Measurements from ENCODE around the gene RPL23. TPM values are rescaled to one million over a fixed set of nuclear protein-coding genes. Genes with fewer than 3 reads are reported as not detected.

Gene RPL23
- total RNA-seq, 2 donors from 2014 or later, result 845 to 956 TPM

DNA sequence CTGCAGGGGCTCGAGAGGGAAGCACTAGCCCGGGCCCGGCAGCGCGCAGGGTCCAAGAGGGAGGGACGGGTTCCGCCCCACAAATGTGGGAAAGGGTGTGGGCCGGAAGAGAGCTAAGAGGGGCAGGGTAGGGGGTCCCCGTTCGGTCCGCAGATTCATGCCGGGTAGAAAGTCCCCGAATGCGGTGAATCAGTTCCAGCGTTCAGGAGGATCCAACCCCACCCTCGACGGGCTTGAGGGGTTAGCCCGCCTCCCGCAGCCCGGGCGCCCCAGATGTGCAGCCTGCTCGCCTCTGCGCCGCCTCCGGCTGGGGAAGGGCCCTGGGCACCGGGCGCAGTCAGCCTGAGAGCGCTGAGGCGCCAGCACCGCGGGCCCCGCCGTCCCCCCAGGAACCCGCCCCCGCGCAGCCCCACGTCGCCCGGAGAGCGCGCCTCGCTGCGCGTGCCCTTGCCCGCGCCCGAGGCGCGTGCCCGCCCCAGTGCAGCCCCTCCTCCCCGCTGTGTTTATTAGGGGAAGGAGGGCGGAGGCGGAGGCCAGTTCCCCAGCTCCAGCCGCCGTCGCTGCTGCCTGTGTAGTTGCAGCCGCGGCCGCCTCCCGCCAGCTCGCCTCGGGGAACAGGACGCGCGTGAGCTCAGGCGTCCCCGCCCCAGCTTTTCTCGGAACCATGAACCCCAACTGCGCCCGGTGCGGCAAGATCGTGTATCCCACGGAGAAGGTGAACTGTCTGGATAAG lies 16.2 kb upstream of the RPL23 start, which contains the start of gene LASP1:
LASP1 (plus strand) TSS at position 533 of the 733 bp plus-strand sequence; CDS start at position 665, 132 bp downstream.
- H3K4me1 ChIP-seq, result peaks cover 28% of the 10 kb centered on the region
- H3K27me3 ChIP-seq, result no peaks in the 10 kb centered on the region
- H3K27ac ChIP-seq, result peak within 1 kb of the TSS; percentile 100
- DNase-seq, result peak; percentile 94
- intact Hi-C loops (cut with DNase I), result loop anchor here (5.0 to 10.0 kb wide), 2 partner anchors 62 to 105 kb away; no protein-coding TSS in a partner anchor
- TF ChIP-seq, protein P1, sequence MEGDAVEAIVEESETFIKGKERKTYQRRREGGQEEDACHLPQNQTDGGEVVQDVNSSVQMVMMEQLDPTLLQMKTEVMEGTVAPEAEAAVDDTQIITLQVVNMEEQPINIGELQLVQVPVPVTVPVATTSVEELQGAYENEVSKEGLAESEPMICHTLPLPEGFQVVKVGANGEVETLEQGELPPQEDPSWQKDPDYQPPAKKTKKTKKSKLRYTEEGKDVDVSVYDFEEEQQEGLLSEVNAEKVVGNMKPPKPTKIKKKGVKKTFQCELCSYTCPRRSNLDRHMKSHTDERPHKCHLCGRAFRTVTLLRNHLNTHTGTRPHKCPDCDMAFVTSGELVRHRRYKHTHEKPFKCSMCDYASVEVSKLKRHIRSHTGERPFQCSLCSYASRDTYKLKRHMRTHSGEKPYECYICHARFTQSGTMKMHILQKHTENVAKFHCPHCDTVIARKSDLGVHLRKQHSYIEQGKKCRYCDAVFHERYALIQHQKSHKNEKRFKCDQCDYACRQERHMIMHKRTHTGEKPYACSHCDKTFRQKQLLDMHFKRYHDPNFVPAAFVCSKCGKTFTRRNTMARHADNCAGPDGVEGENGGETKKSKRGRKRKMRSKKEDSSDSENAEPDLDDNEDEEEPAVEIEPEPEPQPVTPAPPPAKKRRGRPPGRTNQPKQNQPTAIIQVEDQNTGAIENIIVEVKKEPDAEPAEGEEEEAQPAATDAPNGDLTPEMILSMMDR (IDR thresholded peaks at IDR 0.05), result no peak
- peak within 1 kb of the TSS; percentile 89 for H3K4me3 ChIP-seq
- H3K9me3 ChIP-seq, result no peaks in the 10 kb centered on the region
- no peaks in the 10 kb centered on the region for H3K36me3 ChIP-seq
- H3K9ac ChIP-seq (ENCODE audit: low read depth in 2 of 2, low read length in 2 of 2), result peak within 1 kb of the TSS; percentile 96 to 100

DNA sequence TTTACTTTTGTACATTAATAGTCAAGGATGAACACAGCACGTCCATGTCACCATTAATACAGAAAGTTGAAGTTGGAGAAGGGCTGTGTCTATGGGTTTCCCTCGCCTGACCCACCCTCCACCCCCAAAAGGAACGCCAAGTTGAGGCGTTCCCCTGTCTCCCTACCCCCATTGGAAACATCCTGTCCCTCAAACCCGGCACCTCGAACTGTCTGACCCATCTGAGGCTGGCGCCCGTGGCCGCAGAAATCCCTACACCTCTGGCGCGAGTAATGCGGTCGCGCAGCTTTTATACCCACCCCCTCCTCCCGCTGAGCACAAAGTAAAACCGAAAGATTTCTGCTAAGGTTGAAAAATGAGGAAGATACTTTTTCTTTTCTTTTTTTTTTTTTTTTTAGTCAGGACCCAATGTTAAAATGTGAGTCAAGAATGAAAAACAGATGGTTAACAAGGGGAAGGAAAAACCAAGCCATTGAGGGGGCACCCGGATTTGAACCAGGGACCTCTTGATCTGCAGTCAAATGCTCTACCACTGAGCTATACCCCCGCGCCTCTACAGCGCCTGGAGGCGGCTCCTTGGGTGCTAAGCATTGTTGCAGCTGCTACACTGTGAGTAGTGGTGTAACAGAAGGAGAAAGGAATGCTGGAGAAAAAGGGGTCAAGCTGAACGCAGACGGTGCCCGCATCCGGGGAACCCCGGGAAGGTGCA lies 15.4 kb upstream of the RPL23 start:
- intact Hi-C loops (cut with DNase I), result loop anchor here (5.0 kb wide), 1 partner anchor 62 kb away; no protein-coding TSS in a partner anchor
- peak overlapping the region; percentile 96 to 99 for H3K9ac ChIP-seq (ENCODE audit: low read depth in 2 of 2, low read length in 2 of 2)
- peak overlapping the region; percentile 100 for H3K27ac ChIP-seq
- H3K36me3 ChIP-seq, result no peaks in the 10 kb centered on the region
- peaks cover 21% of the 10 kb centered on the region for H3K4me1 ChIP-seq
- DNase-seq, result peak; percentile 92
- H3K9me3 ChIP-seq, result no peaks in the 10 kb centered on the region
- H3K27me3 ChIP-seq, result no peaks in the 10 kb centered on the region
- TF ChIP-seq, protein P1 (IDR thresholded peaks at IDR 0.05), result no peak
- peak overlapping the region; percentile 89 for H3K4me3 ChIP-seq

DNA sequence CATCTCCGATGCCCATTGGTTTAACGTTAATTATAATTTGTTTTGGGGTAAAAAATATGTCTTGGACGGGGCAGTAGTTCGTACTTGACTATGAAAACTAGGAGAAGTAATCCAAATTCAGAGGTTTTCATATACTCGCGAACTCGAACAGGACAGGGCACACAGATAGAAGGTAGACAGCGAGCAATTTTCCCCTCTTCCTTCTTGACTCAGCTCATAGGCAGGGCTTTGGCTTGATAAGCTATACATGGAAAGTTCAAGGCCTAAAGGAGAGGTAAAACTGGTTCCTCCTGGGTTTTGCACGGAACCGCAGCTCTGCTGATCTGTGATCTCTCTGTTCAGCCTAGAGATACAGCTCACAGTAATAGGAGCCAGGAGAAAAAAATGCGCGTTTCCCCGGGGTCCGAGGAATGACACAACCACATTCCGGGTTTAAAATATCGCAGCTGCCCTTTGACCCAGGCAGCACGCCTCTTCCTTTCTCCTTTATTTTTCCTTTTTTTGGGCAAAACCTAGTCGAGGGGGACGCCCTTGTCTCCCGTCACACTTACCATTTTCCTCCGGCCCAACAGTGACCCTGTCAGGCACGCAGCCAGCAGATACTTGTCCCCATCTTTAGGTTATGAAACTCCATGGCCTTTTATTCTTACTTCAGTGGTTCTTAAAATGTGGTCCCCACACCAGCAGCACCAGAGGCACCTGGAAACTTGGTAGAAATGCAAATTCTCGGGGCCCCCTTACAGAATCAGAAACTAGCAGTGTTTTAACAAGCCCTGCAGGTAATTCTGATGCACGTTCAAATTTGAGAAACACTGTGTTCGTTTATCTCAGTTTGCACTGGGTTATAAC lies 14.7 kb upstream of the RPL23 start:
- intact Hi-C loops (cut with DNase I), result loop anchor here (5.0 kb wide), 1 partner anchor 61 kb away; no protein-coding TSS in a partner anchor

DNA sequence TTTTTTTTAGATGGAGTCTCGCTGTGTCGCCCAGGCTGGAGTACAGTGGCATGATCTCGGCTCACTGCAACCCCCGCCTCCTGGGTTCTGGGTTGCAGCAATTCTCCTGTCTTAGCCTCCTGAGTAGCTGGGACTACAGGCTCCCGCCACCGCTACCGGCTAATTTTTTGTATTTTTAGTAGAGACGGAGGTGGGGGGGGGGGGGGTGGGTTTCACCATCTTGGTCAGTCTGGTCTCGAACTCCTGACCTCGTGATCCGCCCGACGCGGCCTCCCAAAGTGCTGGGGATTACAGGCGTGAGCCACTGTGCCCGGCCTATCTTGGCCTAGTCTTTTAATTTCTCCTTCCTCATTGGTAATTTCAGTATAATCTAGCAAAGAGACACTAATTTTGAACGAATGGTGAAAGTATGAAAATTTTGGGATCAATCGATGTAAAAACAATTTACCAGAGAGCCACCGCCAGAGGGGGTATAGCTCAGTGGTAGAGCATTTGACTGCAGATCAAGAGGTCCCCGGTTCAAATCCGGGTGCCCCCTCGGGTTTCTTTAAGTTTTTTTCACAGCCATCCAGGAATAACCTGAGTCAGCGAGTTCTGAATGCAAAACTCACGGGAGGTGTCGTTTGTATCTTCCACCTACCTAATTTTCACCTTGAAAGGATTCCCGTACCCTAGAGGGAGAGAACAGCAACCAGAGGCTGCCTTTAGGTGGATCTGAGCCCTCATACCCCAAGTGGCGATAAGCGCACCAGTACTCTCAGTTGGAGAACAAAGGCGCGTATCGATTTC lies 13.9 kb upstream of the RPL23 start:
- TF ChIP-seq, protein P1 (IDR thresholded peaks at IDR 0.05), result no peak
- H3K4me3 ChIP-seq, result peak overlapping the region; percentile 89
- H3K9ac ChIP-seq (ENCODE audit: low read depth in 2 of 2, low read length in 2 of 2), result peak overlapping the region in 1 of 2 donors; percentile 99
- peak overlapping the region; percentile 100 for H3K27ac ChIP-seq
- peaks cover 5% of the 10 kb centered on the region for H3K4me1 ChIP-seq
- intact Hi-C loops (cut with DNase I), result loop anchor here (5.0 kb wide), 1 partner anchor 60 kb away; no protein-coding TSS in a partner anchor
- H3K27me3 ChIP-seq, result no peaks in the 10 kb centered on the region
- DNase-seq, result peak; percentile 70
- no peaks in the 10 kb centered on the region for H3K9me3 ChIP-seq
- no peaks in the 10 kb centered on the region for H3K36me3 ChIP-seq

More for the DNA sequence above, 14.7 kb upstream of the RPL23 start:
- H3K9me3 ChIP-seq, result no peaks in the 10 kb centered on the region
- H3K9ac ChIP-seq (ENCODE audit: low read depth in 2 of 2, low read length in 2 of 2), result peak overlapping the region; percentile 96 to 99
- TF ChIP-seq, protein P1 (IDR thresholded peaks at IDR 0.05), result no peak
- H3K27ac ChIP-seq, result peak overlapping the region; percentile 100
- H3K36me3 ChIP-seq, result no peaks in the 10 kb centered on the region
- DNase-seq, result peak; percentile 63
- no peaks in the 10 kb centered on the region for H3K27me3 ChIP-seq
- peak overlapping the region; percentile 89 for H3K4me3 ChIP-seq
- H3K4me1 ChIP-seq, result peaks cover 13% of the 10 kb centered on the region
